Liver (tissue), 9 donors: Measurements from ENCODE around the gene PSMD12. TPM values are rescaled to one million over a fixed set of nuclear protein-coding genes. Genes with fewer than 3 reads are reported as not detected.
"Not testable (repeated sequence)": the region's sequence is repeated elsewhere in the genome, so short reads cannot be mapped to it uniquely, and the experiment has no call there.

Source experiments
- DNase-seq: peaks from one replicate; pipeline ENCODE4 v3.0.0-alpha.2; 2017; ENCODE audit warnings: low spot score
- H3K27ac ChIP-seq, 2 donors: one replicate each; pipeline ENCODE4 v1.7.0; 2013; ENCODE audit warnings: inconsistent platforms in 2 of 2, low read length in 2 of 2, control low read depth in 1 of 2, low read depth in 1 of 2, mild to moderate bottlenecking in 1 of 2
- H3K27me3 ChIP-seq, 4 donors: one replicate each; pipeline versions ENCODE4 v1.6.1 to v1.7.0; 2013; ENCODE audit warnings: low read length in 3 of 4, inconsistent platforms in 1 of 4, mild to moderate bottlenecking in 1 of 4, moderate library complexity in 1 of 4; ENCODE audit not compliant: control insufficient read depth in 4 of 4, insufficient read depth in 4 of 4
- H3K36me3 ChIP-seq, 4 donors: one replicate each; pipeline versions ENCODE4 v1.6.1 to v1.7.0; 2013; ENCODE audit warnings: low read length in 3 of 4, mild to moderate bottlenecking in 3 of 4, low read depth in 1 of 4, moderate library complexity in 1 of 4; ENCODE audit not compliant: control insufficient read depth in 4 of 4, insufficient read depth in 3 of 4
- H3K4me1 ChIP-seq, 4 donors: one replicate each; pipeline versions ENCODE4 v1.6.1 to v1.7.0; 2013; ENCODE audit warnings: low read length in 3 of 4, mild to moderate bottlenecking in 3 of 4, moderate library complexity in 1 of 4; ENCODE audit not compliant: control insufficient read depth in 4 of 4, insufficient read depth in 4 of 4
- H3K4me3 ChIP-seq, 3 donors: one replicate each; pipeline versions ENCODE4 v1.6.1 to v1.7.0; 2013; ENCODE audit warnings: low read length in 3 of 3, control low read depth in 1 of 3, low read depth in 1 of 3, mild to moderate bottlenecking in 1 of 3
- H3K9ac ChIP-seq, 2 donors: one replicate each; pipeline ENCODE4 v1.7.0; 2013; ENCODE audit warnings: low read length in 2 of 2, mild to moderate bottlenecking in 2 of 2, moderate library complexity in 2 of 2, control low read depth in 1 of 2, low read depth in 1 of 2
- H3K9me3 ChIP-seq, 4 donors: one replicate each; pipeline versions ENCODE4 v1.6.1 to v1.7.0; 2013; ENCODE audit warnings: low read length in 3 of 4; ENCODE audit not compliant: control insufficient read depth in 4 of 4
- EGR1 ChIP-seq, 2 donors: IDR thresholded peaks; 2 replicates each; pipeline ENCODE4 v1.6.1; 2016 to 2018; ENCODE audit warnings: antibody characterized with exemption in 2 of 2, low read depth in 2 of 2
- FOXA1 ChIP-seq: IDR thresholded peaks from 2 replicates; pipeline ENCODE4 v1.6.1; 2016; ENCODE audit warnings: antibody characterized with exemption
- FOXA2 ChIP-seq: IDR thresholded peaks from 2 replicates; pipeline ENCODE4 v1.6.1; 2016; ENCODE audit warnings: antibody characterized with exemption
- GABPA ChIP-seq, 2 donors: IDR thresholded peaks in 1 of 2; conservative IDR thresholded peaks in 1 of 2; 2 replicates each; pipeline ENCODE4 v1.6.1; 2016; ENCODE audit warnings: antibody characterized with exemption in 2 of 2, mild to moderate bottlenecking in 1 of 2, moderate library complexity in 1 of 2
- HNF4A ChIP-seq, 2 donors: conservative IDR thresholded peaks; 2 replicates each; pipeline ENCODE4 v1.6.1; 2016; ENCODE audit warnings: antibody characterized with exemption in 2 of 2, mild to moderate bottlenecking in 2 of 2
- HNF4G ChIP-seq: IDR thresholded peaks from 2 replicates; pipeline ENCODE4 v1.6.1; 2016; ENCODE audit warnings: antibody characterized with exemption
- JUND ChIP-seq, 2 donors: IDR thresholded peaks; 2 replicates each; pipeline ENCODE4 v1.6.1; 2016; ENCODE audit warnings: antibody characterized with exemption in 2 of 2
- NR2F2 ChIP-seq: IDR thresholded peaks from 2 replicates; pipeline ENCODE4 v1.6.1; 2016; ENCODE audit warnings: antibody characterized with exemption
- RAD21 ChIP-seq, 2 donors: IDR thresholded peaks; 2 replicates each; pipeline ENCODE4 v1.6.1; 2016; ENCODE audit warnings: antibody characterized with exemption in 2 of 2, mild to moderate bottlenecking in 2 of 2
- RXRA ChIP-seq, 2 donors: IDR thresholded peaks; 2 replicates each; pipeline ENCODE4 v1.6.1; 2017 to 2018; ENCODE audit warnings: antibody characterized with exemption in 2 of 2, mild to moderate bottlenecking in 1 of 2
- SP1 ChIP-seq: IDR thresholded peaks from 2 replicates; pipeline ENCODE4 v1.6.1; 2018; ENCODE audit warnings: antibody characterized with exemption, mild to moderate bottlenecking
- TAF1 ChIP-seq: conservative IDR thresholded peaks from 2 replicates; pipeline ENCODE4 v1.6.1; 2016; ENCODE audit warnings: antibody characterized with exemption, mild to moderate bottlenecking
- YY1 ChIP-seq: IDR thresholded peaks from 2 replicates; pipeline ENCODE4 v1.6.1; 2016; ENCODE audit warnings: antibody characterized with exemption, mild to moderate bottlenecking
- WGBS: extraction: QIAGEN DNeasy Blood & Tissue Kit; methylation state at CpG from one replicate; pipeline ENCODE4 v1.1.7; 2013; 5-methylcytosine and 5-hydroxymethylcytosine counted together
- polyA plus RNA-seq, 2 donors: library from polyadenylated mRNA; stranded (reverse) in 1 of 2; unstranded in 1 of 2; fragments of 200-250 nt in 1 of 2; fragments of >200 nt in 1 of 2; fragmentation: Nextera tagmentation in 1 of 2; extraction: Ambion mirVana in 1 of 2; gene quantifications; one replicate each; pipeline versions ENCODE4 v1.2.1 to v1.2.3, GENCODE V29; 2013 to 2015
- total RNA-seq, 2 donors: library from RNA; depleted of rRNA; stranded (reverse); fragments of >200 nt; gene quantifications; one replicate each; pipeline ENCODE4 v1.2.3, GENCODE V29; 2014
- TF ChIP-seq, protein P1 (sequence below): IDR thresholded peaks from 2 replicates; pipeline ENCODE4 v1.6.1; 2016; ENCODE audit warnings: antibody characterized with exemption
- TF ChIP-seq, protein P2 (sequence below): fragments of 150-350 bp; IDR thresholded peaks from 2 replicates; pipeline ENCODE4 v1.5.1; 2017; ENCODE audit warnings: improper control_type of control experiment, low read depth, low read length; ENCODE audit not compliant: missing input control
- TF ChIP-seq, protein P3 (sequence below): IDR thresholded peaks from 2 replicates; pipeline ENCODE4 v1.6.1; 2016; ENCODE audit warnings: antibody characterized with exemption
- TF ChIP-seq, protein P4 (sequence below): IDR thresholded peaks from 2 replicates; pipeline ENCODE4 v1.6.1; 2016; ENCODE audit warnings: antibody characterized with exemption
- donor health status: healthy.
- donor health status: healthy.
- donor health status: healthy.
- donor health status: healthy.
- donor health status: healthy.

The PSMD12 gene
- total and polyA plus RNA-seq, 4 donors: 17.3 to 34.0 (median 25.7) TPM

DNA sequence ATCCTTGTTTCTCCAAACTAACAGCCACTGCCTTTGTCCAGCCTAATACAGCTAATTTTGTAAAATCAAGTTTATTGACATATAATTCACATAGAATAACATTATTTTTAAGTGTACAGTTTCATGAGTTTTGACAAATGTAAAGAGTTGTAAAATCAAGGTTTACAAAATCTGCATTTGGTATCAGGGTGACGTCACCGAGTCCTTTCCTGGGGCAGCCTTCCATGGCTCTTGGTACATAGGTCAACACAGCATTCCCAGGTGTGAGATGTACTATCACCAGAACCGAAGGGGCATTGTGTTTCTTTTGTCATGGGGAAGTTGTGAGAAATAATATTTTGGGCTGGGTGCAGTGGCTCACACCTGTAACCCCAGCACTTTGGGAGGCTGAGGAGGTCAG is 42.9 kb downstream of the PSMD12 start:
- no peak overlapping the region for H3K4me3 ChIP-seq
- WGBS: 83% methylated on average over 3 of the region's 3 CpGs
- H3K27ac ChIP-seq: no peak overlapping the region
- DNase-seq: no peak
- H3K4me1 ChIP-seq: no peaks in the 10 kb centered on the region
- H3K27me3 ChIP-seq: no peaks in the 10 kb centered on the region
- no peaks in the 10 kb centered on the region for H3K9me3 ChIP-seq
- H3K36me3 ChIP-seq: no peaks in the 10 kb centered on the region
- no peak for TF ChIP-seq TAF1
- no peak for TF ChIP-seq FOXA1
- TF ChIP-seq NR2F2: no peak
- TF ChIP-seq SP1: no peak
- no peak overlapping the region for H3K9ac ChIP-seq

DNA sequence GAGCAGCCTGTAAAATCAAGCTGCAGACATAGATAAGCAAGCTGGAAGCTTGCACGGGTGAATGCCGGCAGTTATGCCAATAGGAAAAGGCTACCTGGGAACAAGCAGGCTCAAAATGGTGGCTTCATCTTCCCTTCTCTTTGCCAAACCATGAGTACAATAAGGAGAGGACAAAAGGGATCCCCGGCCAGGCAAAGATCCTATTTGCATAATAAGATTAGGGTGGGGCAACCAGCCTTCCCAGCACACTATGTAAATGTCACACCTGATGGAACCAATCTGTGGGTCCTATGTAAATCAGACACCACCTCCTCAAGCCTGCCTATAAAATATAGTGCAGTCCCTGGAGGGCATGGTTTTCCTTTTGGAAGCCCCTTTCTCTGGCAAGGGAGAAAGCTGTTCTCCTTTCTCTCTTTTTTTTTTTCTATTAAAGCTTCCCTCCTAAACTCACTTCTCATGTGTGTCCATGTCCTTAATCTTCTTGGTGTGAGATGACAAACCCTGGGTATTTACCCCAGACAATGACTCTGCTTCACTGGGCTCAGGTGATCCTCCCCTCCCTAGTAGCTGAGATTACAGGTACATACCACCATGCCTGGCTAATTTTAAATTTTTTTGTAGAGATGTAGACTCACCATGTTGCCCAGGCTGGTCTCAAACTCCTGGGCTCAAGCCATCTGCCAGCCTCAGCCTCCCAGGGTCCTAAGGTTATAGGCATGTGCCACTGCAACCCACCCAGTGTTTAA is 44.2 kb downstream of the PSMD12 start:
- Histone ChIP-seq H3K9me3 (no peaks in the 10 kb centered on the region), H3K9ac (no peak overlapping the region), H3K4me1 (no peaks in the 10 kb centered on the region), H3K36me3 (no peaks in the 10 kb centered on the region), H3K27me3 (no peaks in the 10 kb centered on the region), H3K4me3 (no peak overlapping the region), H3K27ac (no peak overlapping the region)
- WGBS: 69% methylated on average over 3 of the region's 3 CpGs
- TF ChIP-seq RAD21 (IDR thresholded peaks at IDR 0.05) (no peak), NR2F2 (no peak), FOXA1 (no peak)
- TF ChIP-seq, protein P1, sequence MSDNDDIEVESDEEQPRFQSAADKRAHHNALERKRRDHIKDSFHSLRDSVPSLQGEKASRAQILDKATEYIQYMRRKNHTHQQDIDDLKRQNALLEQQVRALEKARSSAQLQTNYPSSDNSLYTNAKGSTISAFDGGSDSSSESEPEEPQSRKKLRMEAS: no peak
- no peak for DNase-seq

DNA sequence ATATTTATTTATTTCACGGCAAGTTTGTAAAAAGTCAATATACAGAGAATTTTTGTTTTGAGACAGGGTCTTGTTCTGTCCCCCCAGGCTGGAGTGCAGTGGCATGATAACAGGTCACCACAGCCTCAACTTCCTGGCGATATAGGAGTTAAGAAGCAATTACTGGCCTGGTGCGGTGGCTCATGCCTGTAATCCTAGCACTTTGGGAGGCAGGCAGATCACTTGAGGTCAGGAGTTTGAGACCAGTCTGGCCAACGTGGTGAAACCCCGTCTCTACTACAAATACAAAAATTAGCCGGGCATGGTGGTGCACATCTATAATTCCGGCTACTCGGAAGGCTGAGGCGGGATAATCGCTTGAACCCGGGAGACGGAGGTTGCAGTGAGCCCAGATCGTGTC is 44.9 kb downstream of the PSMD12 start:
- H3K27ac ChIP-seq, H3K27me3 ChIP-seq, H3K36me3 ChIP-seq, DNase-seq, H3K4me1 ChIP-seq, H3K9ac ChIP-seq, H3K4me3 ChIP-seq, H3K9me3 ChIP-seq: not testable (repeated sequence)
- WGBS: 86% methylated on average over 13 of the region's 13 CpGs

DNA sequence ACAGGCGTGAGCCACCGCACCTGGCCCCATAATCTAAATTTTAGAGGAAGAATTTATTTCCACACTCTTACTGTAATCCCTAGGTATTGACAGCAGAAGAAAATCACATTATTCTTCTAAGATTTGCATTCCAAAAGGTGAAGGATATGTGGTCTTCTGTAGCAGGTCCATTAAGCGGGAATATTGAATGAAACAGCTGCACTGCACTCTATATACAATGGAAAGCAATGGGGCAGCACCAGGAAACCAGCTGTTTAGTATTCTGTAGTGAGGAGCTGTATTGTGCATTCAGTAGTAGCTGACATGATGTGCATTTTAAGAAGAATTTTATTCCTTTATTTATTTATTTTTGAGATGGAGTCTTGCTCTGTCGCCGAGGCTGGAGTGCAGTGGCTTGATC is 49.6 kb downstream of the PSMD12 start:
- Histone ChIP-seq H3K36me3 (no peaks in the 10 kb centered on the region), H3K9me3 (no peaks in the 10 kb centered on the region), H3K27ac (no peak overlapping the region), H3K4me3 (no peak overlapping the region), H3K9ac (no peak overlapping the region), H3K4me1 (no peaks in the 10 kb centered on the region), H3K27me3 (no peaks in the 10 kb centered on the region)
- WGBS: 95% methylated on average over 5 of the region's 5 CpGs
- no peak for DNase-seq
- no peak for TF ChIP-seq JUND (IDR thresholded peaks at IDR 0.05)
- no peak for TF ChIP-seq FOXA1
- no peak for TF ChIP-seq RAD21 (IDR thresholded peaks at IDR 0.05)
- TF ChIP-seq GABPA (IDR thresholded peaks at IDR 0.05 in 1 of 2, conservative IDR thresholded peaks at IDR 0.05 in 1 of 2): no peak
- no peak for TF ChIP-seq TAF1
- TF ChIP-seq EGR1 (IDR thresholded peaks at IDR 0.05; ENCODE audit: low read depth in 2 of 2): no peak
- TF ChIP-seq, protein P2, sequence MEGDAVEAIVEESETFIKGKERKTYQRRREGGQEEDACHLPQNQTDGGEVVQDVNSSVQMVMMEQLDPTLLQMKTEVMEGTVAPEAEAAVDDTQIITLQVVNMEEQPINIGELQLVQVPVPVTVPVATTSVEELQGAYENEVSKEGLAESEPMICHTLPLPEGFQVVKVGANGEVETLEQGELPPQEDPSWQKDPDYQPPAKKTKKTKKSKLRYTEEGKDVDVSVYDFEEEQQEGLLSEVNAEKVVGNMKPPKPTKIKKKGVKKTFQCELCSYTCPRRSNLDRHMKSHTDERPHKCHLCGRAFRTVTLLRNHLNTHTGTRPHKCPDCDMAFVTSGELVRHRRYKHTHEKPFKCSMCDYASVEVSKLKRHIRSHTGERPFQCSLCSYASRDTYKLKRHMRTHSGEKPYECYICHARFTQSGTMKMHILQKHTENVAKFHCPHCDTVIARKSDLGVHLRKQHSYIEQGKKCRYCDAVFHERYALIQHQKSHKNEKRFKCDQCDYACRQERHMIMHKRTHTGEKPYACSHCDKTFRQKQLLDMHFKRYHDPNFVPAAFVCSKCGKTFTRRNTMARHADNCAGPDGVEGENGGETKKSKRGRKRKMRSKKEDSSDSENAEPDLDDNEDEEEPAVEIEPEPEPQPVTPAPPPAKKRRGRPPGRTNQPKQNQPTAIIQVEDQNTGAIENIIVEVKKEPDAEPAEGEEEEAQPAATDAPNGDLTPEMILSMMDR: no peak
- no peak for TF ChIP-seq HNF4G
- TF ChIP-seq YY1: no peak
- no peak for TF ChIP-seq RXRA (IDR thresholded peaks at IDR 0.05)
- TF ChIP-seq, protein P1: no peak
- TF ChIP-seq HNF4A (conservative IDR thresholded peaks at IDR 0.05): no peak
- TF ChIP-seq FOXA2: no peak
- TF ChIP-seq, protein P3, sequence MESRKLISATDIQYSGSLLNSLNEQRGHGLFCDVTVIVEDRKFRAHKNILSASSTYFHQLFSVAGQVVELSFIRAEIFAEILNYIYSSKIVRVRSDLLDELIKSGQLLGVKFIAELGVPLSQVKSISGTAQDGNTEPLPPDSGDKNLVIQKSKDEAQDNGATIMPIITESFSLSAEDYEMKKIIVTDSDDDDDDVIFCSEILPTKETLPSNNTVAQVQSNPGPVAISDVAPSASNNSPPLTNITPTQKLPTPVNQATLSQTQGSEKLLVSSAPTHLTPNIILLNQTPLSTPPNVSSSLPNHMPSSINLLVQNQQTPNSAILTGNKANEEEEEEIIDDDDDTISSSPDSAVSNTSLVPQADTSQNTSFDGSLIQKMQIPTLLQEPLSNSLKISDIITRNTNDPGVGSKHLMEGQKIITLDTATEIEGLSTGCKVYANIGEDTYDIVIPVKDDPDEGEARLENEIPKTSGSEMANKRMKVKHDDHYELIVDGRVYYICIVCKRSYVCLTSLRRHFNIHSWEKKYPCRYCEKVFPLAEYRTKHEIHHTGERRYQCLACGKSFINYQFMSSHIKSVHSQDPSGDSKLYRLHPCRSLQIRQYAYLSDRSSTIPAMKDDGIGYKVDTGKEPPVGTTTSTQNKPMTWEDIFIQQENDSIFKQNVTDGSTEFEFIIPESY: no peak
- TF ChIP-seq, protein P4, sequence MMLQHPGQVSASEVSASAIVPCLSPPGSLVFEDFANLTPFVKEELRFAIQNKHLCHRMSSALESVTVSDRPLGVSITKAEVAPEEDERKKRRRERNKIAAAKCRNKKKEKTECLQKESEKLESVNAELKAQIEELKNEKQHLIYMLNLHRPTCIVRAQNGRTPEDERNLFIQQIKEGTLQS: no peak
- no peak for TF ChIP-seq NR2F2
- no peak for TF ChIP-seq SP1
